Activated gamma-delta T cell treated with Interleukin-2 at 50 U/mL for 16 hours (primary cell): ENCODE data around the gene LIX1L.

ENCODE experiments used
- DNase-seq: peaks from one replicate; pipeline ENCODE4 v3.0.0-alpha.2; 2020

The LIX1L gene

GRCh38 chr1:145891587-145892485 is 66.0 kb downstream of the LIX1L start:
- DNase-seq = peak; percentile 47

- no peak for DNase-seq
Observed at GRCh38 chr1:145891143-145891542, 66.7 kb downstream of the LIX1L start.

- no peak for DNase-seq
Observed at GRCh38 chr1:145889722-145890121, 68.1 kb downstream of the LIX1L start.

DNA sequence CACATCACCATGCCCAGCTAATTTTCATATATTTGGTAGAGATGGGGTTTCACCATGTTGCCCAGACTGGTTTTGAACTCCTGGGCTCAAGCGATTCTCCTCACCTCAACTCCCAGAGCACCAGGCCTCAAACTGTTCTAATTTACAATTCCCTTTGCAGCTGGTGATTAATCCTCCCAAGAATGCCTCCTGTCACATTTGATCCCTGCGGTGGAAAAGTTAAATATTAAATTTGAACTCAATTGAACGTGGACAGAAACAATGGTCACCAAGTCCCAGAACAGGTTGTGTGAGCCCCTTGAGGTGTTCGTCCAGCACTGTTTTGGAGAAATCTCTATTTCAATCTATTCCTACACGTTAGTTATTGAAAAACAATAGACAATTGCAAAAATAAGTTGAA is 70.2 kb downstream of the LIX1L start:
- DNase-seq = no peak

GRCh38 chr1:145886816-145887215 is 71.0 kb downstream of the LIX1L start:
- DNase-seq = no peak

DNA sequence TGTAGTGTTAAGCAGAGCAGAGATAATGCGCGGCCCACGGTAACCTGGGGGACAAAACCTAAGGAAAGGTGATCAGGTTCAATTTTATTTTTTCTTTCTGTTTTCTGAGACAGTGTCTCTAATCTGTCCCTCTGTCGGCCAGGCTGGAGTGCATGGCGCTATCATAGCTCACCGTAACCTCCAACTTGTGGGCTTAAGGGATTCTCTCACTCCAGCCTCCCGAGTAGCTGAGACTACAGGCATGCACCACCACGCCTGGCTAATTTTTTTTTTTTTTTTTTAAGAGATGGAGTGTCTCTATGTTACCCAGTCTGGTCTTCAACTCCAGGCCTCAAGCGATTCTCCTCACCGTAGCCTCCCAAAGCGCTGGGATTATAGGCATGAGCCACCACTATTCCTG is 71.4 kb downstream of the LIX1L start:
- DNase-seq = no peak

GRCh38 chr1:145885738-145886287 is 72.0 kb downstream of the LIX1L start, which contains the start of gene ANKRD35:
TSS of gene ANKRD35 (minus strand) at chr1:145885866. CDS start at chr1:145885758, 108 bp downstream.
- DNase-seq = peak; percentile 84

DNA sequence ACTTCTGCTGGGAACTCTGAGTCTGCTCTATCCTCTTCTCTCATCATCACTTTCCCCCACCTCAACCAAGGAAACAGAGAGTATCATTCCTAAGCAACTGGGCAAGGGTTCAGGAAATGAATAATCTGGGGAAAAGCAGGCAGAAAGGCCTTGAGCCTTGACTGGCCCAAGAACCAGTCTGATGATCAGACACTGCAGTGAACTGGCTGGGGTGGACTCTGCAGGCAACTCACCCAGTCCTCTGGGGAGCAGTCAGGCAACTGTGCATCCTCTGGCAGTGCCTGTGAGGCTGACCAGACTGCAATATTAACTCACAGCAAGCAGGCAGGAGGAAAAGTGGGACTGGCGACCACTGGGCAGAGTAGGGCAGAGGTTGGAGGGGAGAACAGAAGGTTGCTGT is 73.1 kb downstream of the LIX1L start:
- DNase-seq = no peak
